T-helper 1 cell (primary cell): ENCODE measurements around the gene PIEZO2.

Experiments
- DNase-seq, 5 donors: peaks; one replicate each; pipeline ENCODE4 v3.0.0-alpha.2; 2012 to 2020

PIEZO2 gene

GRCh38 chr18:11112286-11112685, 37.1 kb downstream of the PIEZO2 start:
- DNase-seq, result no peak

GRCh38 chr18:11110509-11110908, 38.9 kb downstream of the PIEZO2 start:
- DNase-seq, result no peak

GRCh38 chr18:11108947-11109346, 40.4 kb downstream of the PIEZO2 start:
- no peak for DNase-seq

GRCh38 chr18:11106894-11107293, 42.5 kb downstream of the PIEZO2 start:
- no peak for DNase-seq

- no peak for DNase-seq
Measured at GRCh38 chr18:11105463-11105862, 43.9 kb downstream of the PIEZO2 start.

- no peak for DNase-seq
Measured at GRCh38 chr18:11104307-11104706, 45.1 kb downstream of the PIEZO2 start.

GRCh38 chr18:11096839-11097750, 52.3 kb downstream of the PIEZO2 start:
- DNase-seq, result no peak

GRCh38 chr18:11096411-11096810, 53.0 kb downstream of the PIEZO2 start:
- no peak for DNase-seq

- DNase-seq, result no peak
Measured at GRCh38 chr18:11095674-11096293, 53.6 kb downstream of the PIEZO2 start.

- no peak for DNase-seq
Measured at GRCh38 chr18:11095211-11095610, 54.2 kb downstream of the PIEZO2 start.

GRCh38 chr18:11091746-11092145, 57.6 kb downstream of the PIEZO2 start:
- no peak for DNase-seq

GRCh38 chr18:11089931-11090715, 59.2 kb downstream of the PIEZO2 start:
- DNase-seq, result no peak

- DNase-seq, result no peak
Measured at GRCh38 chr18:11081009-11081532, 68.3 kb downstream of the PIEZO2 start.

GRCh38 chr18:11078491-11078890, 70.9 kb downstream of the PIEZO2 start:
- DNase-seq, result no peak

GRCh38 chr18:11077548-11078187, 71.7 kb downstream of the PIEZO2 start:
- DNase-seq, result no peak

GRCh38 chr18:11074889-11075288, 74.5 kb downstream of the PIEZO2 start:
- DNase-seq, result no peak

GRCh38 chr18:11073971-11074370, 75.4 kb downstream of the PIEZO2 start:
- DNase-seq, result no peak

- DNase-seq, result no peak
Measured at GRCh38 chr18:11072632-11073031, 76.7 kb downstream of the PIEZO2 start.

- DNase-seq, result no peak
Measured at GRCh38 chr18:11071300-11071699, 78.1 kb downstream of the PIEZO2 start.

GRCh38 chr18:11070593-11070992, 78.8 kb downstream of the PIEZO2 start:
- DNase-seq, result no peak

- no peak for DNase-seq
Measured at GRCh38 chr18:11066038-11066437, 83.3 kb downstream of the PIEZO2 start.

GRCh38 chr18:11064727-11065460, 84.5 kb downstream of the PIEZO2 start:
- no peak for DNase-seq
